Left renal cortex interstitium (tissue), 4 donors: ENCODE data around the gene HAUS3. TPM values are rescaled to one million over a fixed set of nuclear protein-coding genes. Genes with fewer than 3 reads are reported as not detected.
"Not testable (repeated sequence)": the region's sequence is repeated elsewhere in the genome, so short reads cannot be mapped to it uniquely, and the experiment has no call there.

Source experiments
- DNase-seq, 4 donors: peaks; one replicate each; pipeline ENCODE4 v3.0.0-alpha.2; 2013; ENCODE audit warnings: low read depth in 4 of 4, low spot score in 2 of 4, missing footprints in 1 of 4
- polyA plus RNA-seq, 4 donors: library from polyadenylated mRNA; unstranded; fragments of 120-200 nt; gene quantifications; one replicate each; pipeline ENCODE4 v1.2.1, GENCODE V29; 2013; ENCODE audit not compliant: insufficient read length in 4 of 4

Gene HAUS3
- polyA plus RNA-seq, 4 donors = 17.3 to 21.8 (median 19.7) TPM

- DNase-seq = no peak
Measured at GRCh38 chr4:2236944-2237666, 4.8 kb downstream of the HAUS3 start.

- no peak for DNase-seq
Measured at GRCh38 chr4:2231082-2231481, 10.8 kb downstream of the HAUS3 start.

GRCh38 chr4:2226261-2226660 is 15.7 kb downstream of the HAUS3 start:
- DNase-seq = no peak

- DNase-seq = peak in 1 of 4 donors; percentile 15
Measured at GRCh38 chr4:2222838-2223237, 19.1 kb downstream of the HAUS3 start.

- DNase-seq = not testable (repeated sequence)
Measured at GRCh38 chr4:2221378-2221777, 20.5 kb downstream of the HAUS3 start.

- peak in 1 of 4 donors; percentile 49 for DNase-seq
Measured at GRCh38 chr4:2220016-2220630, 21.8 kb downstream of the HAUS3 start.

GRCh38 chr4:2219233-2219760 is 22.6 kb downstream of the HAUS3 start:
- no peak for DNase-seq

GRCh38 chr4:2218436-2218835 is 23.5 kb downstream of the HAUS3 start:
- DNase-seq = no peak

GRCh38 chr4:2217726-2218125 is 24.2 kb downstream of the HAUS3 start:
- no peak for DNase-seq

GRCh38 chr4:2212831-2213230 is 29.1 kb downstream of the HAUS3 start:
- DNase-seq = no peak

- not testable (repeated sequence) for DNase-seq
Measured at GRCh38 chr4:2202789-2203188, 39.1 kb downstream of the HAUS3 start.

- no peak for DNase-seq
Measured at GRCh38 chr4:2194496-2194895, 47.4 kb downstream of the HAUS3 start.

- DNase-seq = no peak
Measured at GRCh38 chr4:2193326-2193725, 48.6 kb downstream of the HAUS3 start.

GRCh38 chr4:2186865-2187172 is 55.1 kb downstream of the HAUS3 start:
- no peak for DNase-seq

- DNase-seq = no peak
Measured at GRCh38 chr4:2186133-2186864, 55.6 kb downstream of the HAUS3 start.

GRCh38 chr4:2183394-2183793 is 58.5 kb downstream of the HAUS3 start:
- DNase-seq = no peak

GRCh38 chr4:2182994-2183393 is 58.9 kb downstream of the HAUS3 start:
- no peak for DNase-seq

- DNase-seq = no peak
Measured at GRCh38 chr4:2180410-2180809, 61.5 kb downstream of the HAUS3 start.

- DNase-seq = no peak
Measured at GRCh38 chr4:2179717-2180116, 62.2 kb downstream of the HAUS3 start.

GRCh38 chr4:2178986-2179385 is 62.9 kb downstream of the HAUS3 start:
- DNase-seq = no peak
